KBM-7 (cell line): Measurements from ENCODE around the gene HYAL1.
"Not testable (repeated sequence)": the region's sequence is repeated elsewhere in the genome, so short reads cannot be mapped to it uniquely, and the experiment has no call there.

ENCODE experiments used
- DNase-seq: peaks from one replicate; pipeline ENCODE4 v3.0.0-alpha.2; 2015
- in situ Hi-C: fragments of 300-500 bp; cut with MboI; formaldehyde crosslinking; loops from 2 replicates; pipeline ENCODE4 v1.14.3; 2020; ENCODE audit warnings: low sequenced_read_pairs, low pct_unique_long_range_greater_than_20kb, mixed read lengths

HYAL1 gene

GRCh38 chr3:50264964-50265485 lies 38.3 kb downstream of the HYAL1 start:
- in situ Hi-C loops, result no loop called here
- DNase-seq, result no peak

- in situ Hi-C loops, result no loop called here
These were observed 38.9 kb downstream of the HYAL1 start for GRCh38 chr3:50264383-50264963.

GRCh38 chr3:50263478-50264382 lies 39.6 kb downstream of the HYAL1 start:
- in situ Hi-C loops, result no loop called here
- no peak for DNase-seq

More at GRCh38 chr3:50264383-50264963, 38.9 kb downstream of the HYAL1 start:
- DNase-seq, result no peak

- DNase-seq, result no peak
- in situ Hi-C loops, result no loop called here
These were observed 40.6 kb downstream of the HYAL1 start for GRCh38 chr3:50262778-50263177.

- DNase-seq, in situ Hi-C loops: not testable (repeated sequence)
These were observed 41.2 kb downstream of the HYAL1 start for GRCh38 chr3:50262200-50262599.

- no peak for DNase-seq
- in situ Hi-C loops, result no loop called here
These were observed 41.9 kb downstream of the HYAL1 start for GRCh38 chr3:50261505-50261904.

DNA sequence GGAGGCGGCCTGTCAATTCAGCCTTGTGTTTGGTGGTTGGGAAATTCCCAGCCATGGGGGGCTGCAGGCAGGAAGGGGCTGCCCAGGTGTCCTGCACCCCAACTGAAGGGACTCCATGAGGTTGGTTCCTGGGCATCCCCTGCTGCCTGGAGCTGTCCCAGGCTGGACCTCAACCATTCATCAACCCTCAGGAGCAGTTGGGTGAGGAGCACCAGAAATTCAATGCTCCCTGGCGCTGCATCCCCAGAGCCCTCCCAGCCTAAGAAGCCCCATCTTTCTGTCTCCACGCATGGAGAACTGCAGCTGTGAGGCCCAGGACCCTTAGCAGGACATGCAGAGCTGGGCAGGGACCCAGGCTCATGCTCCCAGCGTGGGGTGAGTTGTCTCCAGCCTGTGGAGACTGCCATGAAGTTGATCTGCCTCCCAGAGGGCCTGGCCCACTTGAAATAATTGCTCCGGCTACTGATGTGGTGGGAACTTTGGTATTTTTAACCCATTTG lies 42.4 kb downstream of the HYAL1 start:
- in situ Hi-C loops, result no loop called here
- no peak for DNase-seq

- DNase-seq, result peak; percentile 91
- in situ Hi-C loops, result no loop called here
These were observed 43.1 kb downstream of the HYAL1 start for GRCh38 chr3:50260027-50260941.

- no peak for DNase-seq
- in situ Hi-C loops, result no loop called here
These were observed 43.8 kb downstream of the HYAL1 start for GRCh38 chr3:50259432-50260026.

- no peak for DNase-seq
- in situ Hi-C loops, result no loop called here
These were observed 44.4 kb downstream of the HYAL1 start for GRCh38 chr3:50258979-50259378.

DNA sequence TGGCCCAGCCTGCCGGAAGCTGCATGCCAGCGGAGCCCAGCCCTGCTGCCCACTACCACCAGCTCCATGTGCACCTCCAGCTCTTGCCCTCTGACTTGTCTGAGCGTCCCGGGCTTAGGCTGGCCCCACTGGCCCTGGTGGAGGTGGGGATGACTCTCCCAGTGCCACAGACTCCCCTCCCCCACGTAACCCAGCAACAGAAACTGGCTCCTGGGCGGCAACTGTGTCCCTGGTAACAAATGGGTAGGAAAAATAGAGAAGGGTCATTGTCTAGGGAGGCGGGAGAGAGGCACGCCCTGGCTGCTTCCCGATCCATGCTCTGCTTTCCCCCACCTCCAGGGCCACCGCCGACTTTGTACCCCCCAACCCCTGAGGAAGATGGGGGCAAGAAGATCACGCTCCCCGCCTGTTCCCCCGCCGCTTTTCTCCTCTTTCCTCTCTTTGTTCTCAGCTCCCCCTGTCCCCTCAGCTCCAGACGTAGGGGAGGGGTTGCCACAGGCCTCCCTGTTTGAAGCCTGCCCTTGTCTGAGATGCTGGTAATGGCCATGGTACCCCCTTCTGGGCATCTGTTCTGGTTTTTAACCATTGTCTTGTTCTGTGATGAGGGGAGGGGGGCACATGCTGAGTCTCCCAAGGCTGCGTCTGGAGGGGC lies 45.2 kb downstream of the HYAL1 start:
- no peak for DNase-seq
- in situ Hi-C loops, result no loop called here

- peak; percentile 41 for DNase-seq
- in situ Hi-C loops, result no loop called here
These were observed 46.1 kb downstream of the HYAL1 start for GRCh38 chr3:50256978-50257890.

DNA sequence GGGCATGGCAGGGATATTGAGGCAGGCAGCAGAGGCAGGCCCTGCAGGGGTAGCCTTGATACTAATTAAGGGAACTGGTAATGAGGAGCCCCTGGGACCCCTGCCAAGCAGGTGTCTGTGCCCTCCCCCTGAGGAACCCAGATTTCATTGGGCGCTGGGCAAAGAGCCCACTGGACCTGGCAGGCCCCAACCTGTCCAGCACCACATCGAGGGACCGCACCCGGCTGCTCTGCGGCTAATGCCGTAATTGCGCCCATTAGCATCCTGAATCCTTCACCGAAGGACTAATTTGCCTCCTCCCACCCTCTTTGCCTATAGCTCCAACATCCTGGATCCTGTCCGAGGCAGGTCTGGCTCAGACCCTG lies 48.1 kb downstream of the HYAL1 start:
- no peak for DNase-seq
- in situ Hi-C loops, result no loop called here

- in situ Hi-C loops, result no loop called here
These were observed 48.7 kb downstream of the HYAL1 start for GRCh38 chr3:50254577-50255250.

GRCh38 chr3:50251220-50251619 lies 52.2 kb downstream of the HYAL1 start:
- no peak for DNase-seq
- in situ Hi-C loops, result no loop called here

More at GRCh38 chr3:50254577-50255250, 48.7 kb downstream of the HYAL1 start:
- DNase-seq, result peak; percentile 45

- in situ Hi-C loops, result no loop called here
- DNase-seq, result no peak
These were observed 52.9 kb downstream of the HYAL1 start for GRCh38 chr3:50250514-50250913.
